Left lobe of liver (tissue), 2 donors: ENCODE data around the gene BRAF. TPM values are rescaled to one million over a fixed set of nuclear protein-coding genes. Genes with fewer than 3 reads are reported as not detected.
"Not testable (repeated sequence)": the region's sequence is repeated elsewhere in the genome, so short reads cannot be mapped to it uniquely, and the experiment has no call there.

Experiments
- ATAC-seq: fragments of 200-7000 bp; cut with Tn5 transposase; one replicate; pipeline ENCODE4 v1.9.1; 2020; ENCODE audit warnings: mild to moderate bottlenecking, moderate library complexity
- DNase-seq: peaks from one replicate; pipeline ENCODE4 v3.0.0-alpha.2; 2020; ENCODE audit warnings: low spot score
- total RNA-seq: library from RNA; stranded (reverse); gene quantifications from one replicate; pipeline ENCODE4 v1.2.1, GENCODE V29; 2021
- donor health status: DM: no; HTN: no; CAD: no; lungs with moderate emphysema.
- donor health status: DM: no; HTN: yes; CAD: no.

The BRAF gene
- total RNA-seq, 1 donor from 2014 or later, result 9.0 TPM

GRCh38 chr7:140719721-140720120, 205.0 kb downstream of the BRAF start:
- DNase-seq, result no peak
- no peak for ATAC-seq

DNA sequence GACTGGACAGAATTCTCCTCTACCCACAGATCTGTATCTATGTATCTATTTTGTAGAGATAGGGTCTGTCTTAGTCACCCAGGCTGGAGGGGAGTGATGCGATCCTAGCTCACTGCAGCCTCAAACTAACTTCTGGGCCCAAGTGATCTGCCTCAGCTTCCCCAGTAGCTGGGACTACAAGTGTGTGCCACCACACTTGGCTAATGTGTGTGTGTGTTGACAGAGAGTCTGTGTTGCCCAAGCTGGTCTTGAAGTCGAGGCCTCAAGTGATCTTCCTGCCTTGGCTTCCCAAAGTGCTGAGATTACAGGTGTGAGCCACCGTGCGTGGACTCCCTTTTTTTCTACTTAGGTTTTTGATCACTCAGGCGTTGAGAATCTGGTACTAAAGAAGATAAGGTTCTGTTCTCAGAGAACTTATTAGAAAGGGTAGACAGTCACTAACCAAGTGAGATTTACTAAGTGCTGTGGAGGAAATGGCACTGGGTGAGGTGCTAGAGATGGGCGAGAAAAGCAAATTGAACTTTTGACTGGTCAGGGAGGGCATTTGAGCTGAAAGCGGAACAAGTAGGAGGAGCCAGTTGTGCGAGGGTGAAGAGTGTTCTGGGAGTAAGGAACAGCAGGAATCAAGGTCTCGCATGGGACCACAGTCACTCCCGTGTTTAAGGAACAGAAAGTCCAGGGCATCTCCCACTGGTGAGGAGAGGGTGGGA, 210.2 kb downstream of the BRAF start:
- DNase-seq (no peak), ATAC-seq (peak; percentile 93)

DNA sequence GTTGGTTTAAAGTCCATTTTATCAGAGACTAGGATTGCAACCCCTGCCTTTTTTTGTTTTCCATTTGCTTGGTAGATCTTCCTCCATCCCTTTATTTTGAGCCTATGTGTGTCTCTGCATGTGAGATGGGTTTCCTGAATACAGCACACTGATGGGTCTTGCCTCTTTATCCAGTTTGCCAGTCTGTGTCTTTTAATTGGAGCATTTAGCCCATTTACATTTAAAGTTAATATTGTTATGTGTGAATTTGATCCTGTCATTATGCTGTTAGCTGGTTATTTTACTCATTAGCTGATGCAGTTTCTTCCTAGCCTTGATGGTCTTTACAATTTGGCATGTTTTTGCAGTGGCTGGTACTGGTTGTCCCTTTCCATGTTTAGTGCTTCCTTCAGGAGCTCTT, 212.3 kb downstream of the BRAF start:
- ATAC-seq, DNase-seq: not testable (repeated sequence)

DNA sequence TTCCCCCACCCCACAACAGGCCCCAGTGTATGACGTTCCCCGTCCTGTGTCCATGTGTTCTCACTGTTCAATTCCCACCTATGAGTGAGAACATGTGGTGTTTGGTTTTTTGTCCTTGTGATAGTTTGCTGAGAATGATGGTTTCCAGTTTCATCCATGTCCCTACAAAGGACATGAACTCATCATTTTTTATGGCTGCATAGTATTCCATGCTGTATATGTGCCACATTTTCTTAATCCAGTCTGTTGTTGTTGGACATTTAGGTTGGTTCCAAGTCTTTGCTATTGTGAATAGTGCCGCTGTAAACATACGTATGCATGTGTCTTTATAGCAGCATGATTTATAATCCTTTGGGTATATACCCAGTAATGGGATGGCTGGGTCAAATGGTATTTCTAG, 216.0 kb downstream of the BRAF start:
- ATAC-seq, DNase-seq: not testable (repeated sequence)

DNA sequence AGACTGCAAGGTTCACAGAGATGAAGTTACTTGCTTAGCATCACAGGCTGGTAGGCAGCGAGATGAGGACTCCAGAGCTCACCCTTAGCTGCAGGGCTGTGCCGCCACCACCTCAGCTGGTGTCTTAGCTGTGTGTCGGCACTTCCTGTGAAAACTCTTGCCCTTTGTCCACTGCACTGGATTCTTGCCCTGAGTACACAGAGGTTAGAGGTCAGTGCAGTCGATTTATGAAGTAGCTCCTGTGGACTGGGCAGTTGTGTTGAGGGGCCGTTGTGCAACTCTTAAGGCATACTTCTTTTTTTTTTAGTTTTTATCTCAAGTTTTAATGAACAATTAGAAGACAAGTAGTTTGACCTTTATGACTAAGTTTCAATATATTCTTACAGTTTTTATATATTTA, 217.6 kb downstream of the BRAF start:
- ATAC-seq, result peak; percentile 85
- no peak for DNase-seq

DNA sequence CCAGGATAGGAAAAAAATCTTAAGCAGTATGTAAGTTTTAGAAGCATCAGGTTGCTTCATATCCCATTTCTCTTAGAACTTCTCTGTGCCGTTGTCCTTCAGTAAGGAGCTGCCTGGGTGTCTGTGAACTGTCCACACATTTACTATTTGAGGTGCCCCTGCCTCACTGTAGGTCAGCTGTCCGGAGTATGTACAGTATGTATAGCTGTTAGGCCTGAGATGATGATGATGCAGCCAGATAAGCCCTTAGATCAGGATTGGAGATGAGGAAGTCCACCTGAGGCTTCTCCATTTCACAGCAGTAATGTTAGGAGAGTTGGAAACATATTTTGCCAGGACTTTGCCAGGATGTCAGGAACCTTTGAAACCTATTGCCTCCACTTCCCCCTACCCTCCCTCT, 220.5 kb downstream of the BRAF start:
- DNase-seq (no peak), ATAC-seq (no peak)

DNA sequence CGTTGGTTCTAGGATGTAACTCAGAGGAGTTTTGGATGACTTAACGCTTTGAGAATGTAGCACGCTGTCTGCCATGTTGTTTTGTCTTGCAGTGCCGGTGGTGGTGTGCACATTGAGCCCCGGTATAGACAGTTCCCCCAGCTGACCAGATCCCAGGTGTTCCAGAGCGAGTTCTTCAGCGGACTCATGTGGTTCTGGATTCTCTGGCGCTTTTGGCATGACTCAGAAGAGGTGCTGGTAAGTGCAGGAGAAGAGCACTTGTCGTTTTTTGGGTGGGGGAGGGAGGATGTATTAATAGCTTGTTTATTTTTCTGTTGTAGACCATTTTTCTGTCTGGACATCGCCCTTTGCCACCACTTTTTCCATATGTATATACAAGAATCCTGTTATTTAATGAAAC, 222.0 kb downstream of the BRAF start:
- no peak for DNase-seq
- no peak for ATAC-seq

GRCh38 chr7:140698477-140698876, 226.3 kb downstream of the BRAF start:
- DNase-seq (no peak), ATAC-seq (no peak)

GRCh38 chr7:140697447-140698143, 227.1 kb downstream of the BRAF start:
- ATAC-seq (no peak), DNase-seq (no peak)

DNA sequence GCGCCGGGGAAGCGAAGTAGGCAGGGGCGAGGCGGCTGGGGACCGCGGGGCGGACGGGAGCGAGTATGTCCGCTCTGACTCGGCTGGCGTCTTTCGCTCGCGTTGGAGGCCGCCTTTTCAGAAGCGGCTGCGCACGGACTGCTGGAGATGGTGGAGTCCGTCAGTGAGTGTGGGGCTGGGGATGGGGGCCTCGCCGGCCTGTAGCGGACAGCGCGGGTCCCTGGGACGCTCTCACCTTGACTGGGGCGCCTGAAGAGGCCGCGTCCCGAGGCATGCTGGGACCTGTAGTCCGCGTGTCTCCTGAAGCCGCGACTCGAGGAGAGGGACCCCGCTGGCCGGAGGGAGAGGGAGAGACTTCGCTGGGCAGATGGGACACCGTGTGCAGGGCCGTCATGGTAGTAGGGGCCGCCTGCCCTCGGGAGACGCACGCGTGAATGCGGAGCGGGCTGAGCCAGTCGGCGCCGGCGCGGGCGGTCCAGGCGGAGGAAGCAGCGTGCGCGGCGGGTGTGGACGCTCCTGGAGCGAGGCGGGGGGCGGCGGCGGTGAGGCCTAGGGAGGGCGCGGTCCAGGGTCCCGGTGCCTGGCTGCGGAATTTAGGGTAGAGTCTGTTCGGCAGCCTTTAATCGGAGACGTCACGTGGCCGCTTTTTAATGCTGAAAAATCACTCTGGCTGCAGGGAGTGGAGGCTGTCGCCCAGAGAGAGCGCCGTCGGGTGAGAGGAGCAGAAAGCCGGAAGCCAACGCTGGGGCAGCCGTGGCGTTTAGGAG, 227.9 kb downstream of the BRAF start, which contains the start of gene NDUFB2:
TSS of gene NDUFB2 (plus strand) at position 29 of the 767 bp plus-strand sequence. CDS start at position 66, 37 bp downstream.
- ATAC-seq, result peak; percentile 90
- peak; percentile 88 for DNase-seq

DNA sequence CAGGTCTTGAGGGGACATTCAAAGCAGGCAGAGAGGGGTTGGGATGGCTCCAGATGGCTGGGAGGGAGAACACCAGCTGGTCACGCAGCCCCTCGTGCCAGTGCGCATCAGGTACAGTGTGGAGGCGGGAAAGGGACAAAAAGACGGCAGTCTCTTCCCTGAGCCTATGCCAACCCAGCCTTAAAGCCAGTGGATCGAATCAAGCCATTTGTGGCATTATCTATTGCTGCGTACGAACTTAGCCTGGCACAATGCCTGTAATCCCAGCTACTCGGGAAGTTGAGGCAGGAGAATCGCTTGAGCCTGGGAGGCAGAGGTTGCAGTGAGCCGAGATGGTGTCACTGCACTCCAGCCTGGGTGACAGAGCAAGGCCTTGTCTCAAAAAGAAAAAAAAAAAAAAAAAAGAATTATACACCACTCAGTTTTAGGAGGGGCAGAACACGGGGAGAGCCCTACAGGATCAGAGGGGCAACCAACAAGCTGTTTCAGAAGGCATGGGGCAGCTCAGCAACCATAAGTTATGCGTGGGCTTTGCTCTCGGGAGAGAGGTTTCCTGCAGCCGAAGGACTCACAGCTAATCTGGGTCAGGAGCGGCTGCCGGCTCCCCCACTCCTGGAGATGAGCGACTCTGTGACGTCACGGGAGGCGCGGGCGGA, 228.6 kb downstream of the BRAF start:
- peak; percentile 94 for ATAC-seq
- DNase-seq, result peak; percentile 96

GRCh38 chr7:140695381-140695780, 229.3 kb downstream of the BRAF start:
- no peak for ATAC-seq
- no peak for DNase-seq

DNA sequence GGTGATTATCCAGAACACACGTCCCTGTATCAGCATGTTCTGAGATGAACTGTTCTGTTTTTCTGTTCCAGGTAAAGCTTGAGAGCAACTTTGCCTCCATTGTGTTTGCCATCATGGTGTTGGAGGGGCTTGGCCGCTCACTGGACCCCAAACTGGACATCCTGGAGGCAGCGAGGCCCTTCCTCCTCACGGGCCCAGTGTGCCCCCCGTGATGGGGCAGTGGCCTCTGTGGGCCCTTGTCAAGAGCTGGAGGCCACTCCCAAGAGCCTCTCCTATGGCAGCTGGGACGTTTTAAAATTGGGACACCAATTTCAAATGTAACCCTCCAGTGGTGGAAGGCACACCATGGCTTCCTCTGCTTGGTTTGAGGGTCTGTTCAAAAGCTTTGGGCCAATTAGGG, 230.1 kb downstream of the BRAF start:
- ATAC-seq, result no peak
- DNase-seq, result no peak

GRCh38 chr7:140693849-140694248, 230.9 kb downstream of the BRAF start:
- DNase-seq, ATAC-seq: not testable (repeated sequence)

- ATAC-seq (no peak), DNase-seq (no peak)
These were observed 233.2 kb downstream of the BRAF start for GRCh38 chr7:140691376-140692045.

GRCh38 chr7:140689199-140690152, 235.3 kb downstream of the BRAF start:
- ATAC-seq (no peak), DNase-seq (no peak)

GRCh38 chr7:140688341-140688740, 236.4 kb downstream of the BRAF start:
- DNase-seq, result no peak
- no peak for ATAC-seq

- DNase-seq (no peak), ATAC-seq (no peak)
These were observed 237.8 kb downstream of the BRAF start for GRCh38 chr7:140686921-140687320.

DNA sequence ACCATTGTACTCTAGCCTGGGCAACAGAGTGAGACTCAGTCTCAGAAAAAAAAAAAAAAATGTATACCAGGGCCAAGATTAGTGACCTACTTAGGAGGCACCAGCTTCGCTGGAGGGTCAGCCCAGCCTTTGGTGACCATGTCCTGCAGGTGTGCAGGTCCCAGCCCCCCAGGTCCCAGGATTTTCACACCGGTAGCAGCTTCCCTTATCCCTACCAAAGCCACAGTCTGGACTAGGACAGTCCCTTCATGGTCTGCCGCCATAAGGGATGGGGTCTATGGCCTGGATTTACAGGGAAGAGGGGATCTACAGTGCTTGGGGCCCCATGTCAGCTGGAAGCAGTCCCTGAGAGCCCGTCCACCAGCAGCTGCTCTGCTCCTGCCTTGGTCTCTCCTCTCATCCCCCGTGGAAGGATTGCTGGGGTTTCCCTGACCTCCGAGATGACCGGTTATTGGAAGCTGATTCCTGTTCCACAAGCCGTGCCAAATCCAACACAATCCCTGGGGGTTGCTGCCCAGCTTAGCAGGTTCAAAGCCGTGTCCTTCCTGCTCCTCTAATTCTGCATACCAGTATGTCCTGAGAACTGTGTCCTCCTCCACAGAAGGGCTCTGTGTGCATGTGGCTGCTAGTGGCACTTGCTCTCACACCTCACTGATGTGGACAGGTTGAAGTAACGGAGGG, 239.2 kb downstream of the BRAF start:
- ATAC-seq, result peak; percentile 76
- no peak for DNase-seq
